H9 (cell line): Measurements from ENCODE around the gene PSMD8. TPM values are rescaled to one million over a fixed set of nuclear protein-coding genes. Genes with fewer than 3 reads are reported as not detected.
A peak's percentile ranks its signal among the peaks of the same experiment; 100 is the strongest.

Source experiments
- DNase-seq: peaks from one replicate; pipeline ENCODE4 v3.0.0-alpha.2; 2017
- H2AFZ ChIP-seq: one replicate; pipeline ENCODE4 v1.6.1; 2013; ENCODE audit warnings: mild to moderate bottlenecking, low read length, control low read depth, moderate library complexity
- H2AK5ac ChIP-seq: 2 replicates; pipeline ENCODE4 v1.6.1; 2013; ENCODE audit warnings: low read length, control low read depth, mixed read lengths; ENCODE audit not compliant: insufficient read length
- H2BK120ac ChIP-seq: one replicate; pipeline ENCODE4 v1.6.1; 2013; ENCODE audit warnings: low read depth, mild to moderate bottlenecking, low read length, control low read depth, inconsistent platforms; ENCODE audit not compliant: poor library complexity, severe bottlenecking
- H2BK12ac ChIP-seq: 2 replicates; pipeline ENCODE4 v1.6.1; 2013; ENCODE audit warnings: low read length, control low read depth, mixed read lengths, low read depth; ENCODE audit not compliant: insufficient read length
- H2BK15ac ChIP-seq: 2 replicates; pipeline ENCODE4 v1.6.1; 2013; ENCODE audit warnings: low read depth, low read length, control low read depth
- H2BK20ac ChIP-seq: one replicate; pipeline ENCODE4 v1.6.1; 2013; ENCODE audit warnings: low read depth, mild to moderate bottlenecking, low read length, control low read depth, inconsistent platforms; ENCODE audit not compliant: poor library complexity, severe bottlenecking
- H2BK5ac ChIP-seq: 2 replicates; pipeline ENCODE4 v1.6.1; 2013; ENCODE audit warnings: low read length, control low read depth, mixed read lengths; ENCODE audit not compliant: insufficient read length
- H3K14ac ChIP-seq: 2 replicates; pipeline ENCODE4 v1.6.1; 2013; ENCODE audit warnings: low read length, control low read depth; ENCODE audit not compliant: insufficient read depth
- H3K18ac ChIP-seq: 2 replicates; pipeline ENCODE4 v1.6.1; 2013; ENCODE audit warnings: low read depth, mild to moderate bottlenecking, mixed read lengths, low read length, control low read depth; ENCODE audit not compliant: insufficient read length
- H3K23ac ChIP-seq: 2 replicates; pipeline ENCODE4 v1.6.1; 2013; ENCODE audit warnings: low read length, control low read depth, mixed read lengths, low read depth; ENCODE audit not compliant: insufficient read length
- H3K23me2 ChIP-seq: 2 replicates; pipeline ENCODE4 v1.6.1; 2013; ENCODE audit warnings: low read depth, mild to moderate bottlenecking, mixed read lengths, low read length, control low read depth; ENCODE audit not compliant: insufficient read length, poor library complexity, severe bottlenecking
- H3K27ac ChIP-seq: 2 replicates; pipeline ENCODE4 v1.5.1; 2013; ENCODE audit warnings: low read length, control low read depth, mixed read lengths, low read depth; ENCODE audit not compliant: insufficient read length
- H3K27me3 ChIP-seq: 2 replicates; pipeline ENCODE4 v1.6.1; 2013; ENCODE audit warnings: low read length, control low read depth, inconsistent platforms; ENCODE audit not compliant: insufficient read depth
- H3K4ac ChIP-seq: 2 replicates; pipeline ENCODE4 v1.6.1; 2013; ENCODE audit warnings: low read depth, mild to moderate bottlenecking, control low read depth, inconsistent platforms, low read length, moderate library complexity
- H3K4me1 ChIP-seq: 2 replicates; pipeline ENCODE4 v1.6.1; 2013; ENCODE audit warnings: low read length, control low read depth, inconsistent platforms; ENCODE audit not compliant: insufficient read depth
- H3K4me2 ChIP-seq: 2 replicates; pipeline ENCODE4 v1.6.1; 2013; ENCODE audit warnings: low read length, control low read depth, mixed read lengths; ENCODE audit not compliant: insufficient read length, insufficient read depth
- H3K56ac ChIP-seq: 2 replicates; pipeline ENCODE4 v1.6.1; 2013; ENCODE audit warnings: low read depth, mild to moderate bottlenecking, mixed read lengths, low read length, control low read depth; ENCODE audit not compliant: insufficient read length
- H3K79me1 ChIP-seq: 2 replicates; pipeline ENCODE4 v1.6.1; 2013; ENCODE audit warnings: low read depth, mild to moderate bottlenecking, moderate library complexity, low read length, control low read depth, inconsistent platforms; ENCODE audit not compliant: insufficient read depth, poor library complexity, severe bottlenecking
- H3K79me2 ChIP-seq: 2 replicates; pipeline ENCODE4 v1.6.1; 2013; ENCODE audit warnings: low read length, control low read depth, inconsistent platforms; ENCODE audit not compliant: insufficient read depth
- H3K9ac ChIP-seq: 2 replicates; pipeline ENCODE4 v1.6.1; 2013; ENCODE audit warnings: low read length, control low read depth, mixed read lengths; ENCODE audit not compliant: insufficient read length; ENCODE audit errors: extremely low read depth
- H3K9me3 ChIP-seq: one replicate; pipeline ENCODE4 v1.6.1; 2013; ENCODE audit warnings: low read depth, low read length, inconsistent platforms; ENCODE audit not compliant: control insufficient read depth
- H3T11ph ChIP-seq: one replicate; pipeline ENCODE4 v1.6.1; 2013; ENCODE audit warnings: mild to moderate bottlenecking, low read length, control low read depth, inconsistent platforms
- H4K20me1 ChIP-seq: one replicate; pipeline ENCODE4 v1.6.1; 2013; ENCODE audit not compliant: control insufficient read depth, insufficient read length, insufficient read depth
- H4K5ac ChIP-seq: 2 replicates; pipeline ENCODE4 v1.6.1; 2013; ENCODE audit warnings: low read depth, mild to moderate bottlenecking, mixed read lengths, low read length, control low read depth; ENCODE audit not compliant: insufficient read length
- H4K8ac ChIP-seq: replicated peaks from 2 replicates; pipeline ENCODE4 v1.6.1; 2013; ENCODE audit warnings: low read length, control low read depth, mixed read lengths, low read depth; ENCODE audit not compliant: insufficient read length
- H4K91ac ChIP-seq: 2 replicates; pipeline ENCODE4 v1.6.1; 2013; ENCODE audit warnings: low read depth, mild to moderate bottlenecking, moderate library complexity, mixed read lengths, low read length, control low read depth; ENCODE audit not compliant: insufficient read length
- H3K27ac Mint-ChIP-seq, 3 experiments: 2 replicates in 2 of 3; 3 replicates in 1 of 3; pipeline ENCODE4 v1.8.0; 2020 to 2021; ENCODE audit warnings: mixed read lengths in 3 of 3, mild to moderate bottlenecking in 1 of 3, moderate library complexity in 1 of 3
- H3K27me3 Mint-ChIP-seq: 2 replicates; pipeline ENCODE4 v1.8.0; 2021; ENCODE audit warnings: low read depth, mild to moderate bottlenecking, moderate library complexity, mixed read lengths
- H3K36me3 Mint-ChIP-seq, 3 experiments: 2 replicates in 2 of 3; 3 replicates in 1 of 3; pipeline ENCODE4 v1.8.0; 2020 to 2021; ENCODE audit warnings: low read depth in 3 of 3, mixed read lengths in 3 of 3; ENCODE audit not compliant: insufficient read depth in 1 of 3
- H3K4me1 Mint-ChIP-seq, 2 experiments: 2 replicates each; pipeline ENCODE4 v1.8.0; 2020; ENCODE audit warnings: mixed read lengths in 2 of 2
- H3K4me3 Mint-ChIP-seq, 2 experiments: 2 replicates in 1 of 2; 3 replicates in 1 of 2; pipeline ENCODE4 v1.8.0; 2020 to 2021; ENCODE audit warnings: mild to moderate bottlenecking in 2 of 2, mixed read lengths in 2 of 2, moderate library complexity in 1 of 2
- H3K9me3 Mint-ChIP-seq, 2 experiments: 2 replicates in 1 of 2; 3 replicates in 1 of 2; pipeline ENCODE4 v1.8.0; 2020; ENCODE audit warnings: mild to moderate bottlenecking in 2 of 2, mixed read lengths in 2 of 2, moderate library complexity in 1 of 2
- CTCF ChIP-seq: fragments of 200-600 bp; sonication (generic); conservative IDR thresholded peaks from 3 replicates; pipeline ENCODE4 v1.8.0; 2021; ENCODE audit warnings: antibody characterized with exemption, mild to moderate bottlenecking
- WGBS: extraction: QIAGEN DNeasy Blood & Tissue Kit; methylation state at CpG from one replicate; pipeline ENCODE4 v1.1.7; 2013; ENCODE audit warnings: missing lambda C conversion rate, low lambda C conversion rate, mixed read lengths; ENCODE audit not compliant: insufficient read length; ENCODE audit errors: extremely low coverage; 5-methylcytosine and 5-hydroxymethylcytosine counted together
- total RNA-seq: library from RNA; stranded (reverse); gene quantifications from 2 replicates; pipeline ENCODE4 v1.2.1, GENCODE V29; 2021

PSMD8 gene
- total RNA-seq, 1 experiment from 2014 or later: 189 TPM

DNA sequence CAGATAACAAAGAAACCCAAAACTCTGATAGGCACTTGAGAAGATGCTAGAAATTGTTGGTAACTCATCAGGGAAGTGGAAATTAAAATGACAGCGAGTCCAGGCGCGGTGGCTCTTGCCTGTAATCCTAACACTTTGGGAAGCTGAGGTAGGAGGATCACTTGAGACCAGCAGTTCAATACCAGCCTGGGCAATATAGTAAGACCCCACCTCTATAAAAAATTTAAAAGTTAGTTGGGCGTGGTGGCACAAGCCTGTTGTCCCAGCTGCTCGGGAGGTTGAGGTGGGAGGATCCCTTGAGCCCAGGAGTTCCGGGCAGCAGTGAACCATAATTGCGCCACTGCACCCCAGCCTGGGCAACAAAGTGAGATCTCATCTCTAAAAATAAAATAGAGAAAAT lies 56.6 kb downstream of the PSMD8 start:
- no peaks in the 10 kb centered on the region for H3K79me1 ChIP-seq
- no peak overlapping the region for H3K56ac ChIP-seq
- no CpG with 5 or more reads among the region's 7 CpGs for WGBS
- H3K4me3 Mint-ChIP-seq: no peak overlapping the region
- no peak overlapping the region for H2AFZ ChIP-seq
- no peak overlapping the region for H3K4me2 ChIP-seq
- H3K23me2 ChIP-seq: peaks cover 8% of the 10 kb centered on the region
- H4K5ac ChIP-seq: no peak overlapping the region
- no peak overlapping the region for H3K14ac ChIP-seq
- no peak overlapping the region for H3T11ph ChIP-seq
- no peak overlapping the region for H2BK12ac ChIP-seq
- no peaks in the 10 kb centered on the region for H3K27me3 Mint-ChIP-seq
- H3K27ac Mint-ChIP-seq: 0 out of 7 replicates have a peak overlapping the region, but pooled peaks of 1 of the 3 experiments have one; percentile 19
- H2BK20ac ChIP-seq: no peak overlapping the region
- H4K91ac ChIP-seq: no peak overlapping the region
- H3K79me2 ChIP-seq: no peaks in the 10 kb centered on the region
- no peak overlapping the region for H2BK120ac ChIP-seq
- H3K4me1 ChIP-seq: no peaks in the 10 kb centered on the region; the same call in 1 of the 2 replicates
- no peak overlapping the region for H2BK15ac ChIP-seq
- no peak for TF ChIP-seq CTCF
- H2AK5ac ChIP-seq: no peak overlapping the region
- H3K4ac ChIP-seq: no peak overlapping the region
- H3K27me3 ChIP-seq: no peaks in the 10 kb centered on the region
- no peaks in the 10 kb centered on the region for H3K9me3 ChIP-seq
- no peak overlapping the region for H3K9ac ChIP-seq
- no peak for DNase-seq
- H4K20me1 ChIP-seq: no peaks in the 10 kb centered on the region
- H3K4me1 Mint-ChIP-seq: peaks cover 21 to 29% of the 10 kb centered on the region in 2 experiments
- no peak overlapping the region for H3K27ac ChIP-seq
- H4K8ac ChIP-seq: no peak overlapping the region
- H3K9me3 Mint-ChIP-seq: no peaks in the 10 kb centered on the region
- H3K23ac ChIP-seq: no peak overlapping the region
- no peak overlapping the region for H3K18ac ChIP-seq
- H3K36me3 Mint-ChIP-seq: no peaks in the 10 kb centered on the region
- H2BK5ac ChIP-seq: no peak overlapping the region
